HG03354 (cell line): Measurements from ENCODE around the gene TSPAN15.

Experiments used
- ATAC-seq: cut with Tn5 transposase; IDR thresholded peaks from one replicate; pipeline ENCODE4 v1.9.1; 2021; ENCODE audit warnings: mild to moderate bottlenecking; ENCODE audit not compliant: unreplicated experiment, poor library complexity, severe bottlenecking

TSPAN15 gene

DNA sequence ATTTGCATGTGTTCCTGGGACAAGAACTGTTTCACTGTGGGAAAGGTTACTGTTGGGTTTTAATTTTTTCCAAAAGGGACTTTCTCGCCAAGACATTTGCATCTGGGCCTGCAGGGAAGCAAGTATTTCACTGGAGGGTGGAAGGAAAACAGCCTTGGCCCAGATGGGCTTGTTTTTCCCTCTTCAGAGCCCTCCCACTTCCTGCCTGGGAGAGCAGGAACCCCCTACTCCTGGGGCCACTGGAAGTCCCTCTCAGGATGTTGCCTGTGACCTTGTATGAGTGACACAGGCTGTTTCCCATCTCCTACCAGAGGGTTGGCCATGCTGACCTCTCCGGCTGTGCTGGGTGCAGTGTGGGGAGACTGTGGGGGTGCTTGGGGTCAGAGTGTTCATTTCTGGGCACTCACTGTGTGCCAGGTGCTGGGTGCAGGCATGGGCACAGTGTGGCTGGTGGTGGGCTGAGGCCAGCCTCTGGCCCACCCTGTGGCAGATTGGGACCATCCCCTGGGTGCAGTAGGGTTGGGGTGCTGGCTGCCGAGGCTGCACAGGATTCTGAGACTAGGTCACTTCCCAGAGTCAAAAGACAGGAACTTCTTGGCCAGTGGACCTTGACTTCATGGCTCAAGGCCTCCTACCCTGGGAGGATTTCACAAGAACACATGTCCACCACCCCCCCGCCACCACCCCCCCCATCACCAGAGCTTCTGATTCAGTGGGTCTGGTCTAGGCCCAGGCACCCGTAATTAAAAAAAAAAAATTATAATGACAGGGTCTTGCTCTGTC is 10.2 kb downstream of the TSPAN15 start:
- ATAC-seq, result no peak

GRCh38 chr10:69463886-69464285 is 12.6 kb downstream of the TSPAN15 start:
- ATAC-seq, result no peak

- no peak for ATAC-seq
These were observed 13.1 kb downstream of the TSPAN15 start for GRCh38 chr10:69464401-69464800.

DNA sequence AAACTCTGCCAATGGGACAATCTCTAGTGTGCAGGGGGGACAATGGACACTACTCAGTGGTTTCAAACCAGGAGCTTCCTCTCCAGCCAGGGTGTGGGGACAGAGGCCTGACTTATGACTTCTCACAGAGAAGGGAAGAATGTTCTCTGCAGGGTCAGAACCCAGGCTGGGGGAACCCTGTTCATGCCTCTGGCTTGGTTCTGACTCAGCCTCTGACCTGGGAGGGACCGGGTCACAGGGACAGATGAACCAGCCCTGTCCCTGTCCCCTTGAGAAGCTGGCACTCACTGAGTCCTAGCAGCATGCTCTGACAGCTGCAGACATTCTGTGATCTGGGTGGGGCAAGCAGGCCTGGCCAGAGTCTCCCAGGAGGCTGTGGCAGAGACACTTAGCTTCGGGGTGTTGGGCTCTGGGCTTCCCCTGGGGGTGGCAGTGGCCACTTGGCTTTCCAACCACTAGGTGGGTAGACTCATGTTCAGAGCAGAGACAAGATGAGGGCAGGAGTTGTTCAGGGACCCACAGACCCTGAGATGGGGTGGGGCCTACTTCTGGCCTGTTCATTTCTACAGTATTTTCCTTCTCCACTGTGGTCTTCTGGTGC is 13.6 kb downstream of the TSPAN15 start:
- ATAC-seq, result no peak

- ATAC-seq, result no peak
These were observed 14.3 kb downstream of the TSPAN15 start for GRCh38 chr10:69465457-69466157.

DNA sequence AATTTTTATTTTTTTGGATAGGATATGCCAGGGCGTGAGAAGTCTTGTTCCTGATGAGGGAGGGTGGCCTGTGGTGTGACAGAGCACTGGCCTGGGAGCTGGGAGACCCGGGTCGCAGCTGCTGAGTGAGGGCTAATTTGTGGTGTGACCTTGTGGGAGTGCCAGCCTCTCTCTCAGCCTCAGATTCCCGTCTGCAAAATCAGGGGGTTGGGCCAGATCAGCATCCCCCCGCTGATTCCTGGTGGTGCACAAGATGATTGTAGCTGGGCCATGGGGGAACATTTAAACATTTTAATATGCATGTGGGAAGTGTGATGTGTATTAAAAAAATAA is 14.9 kb downstream of the TSPAN15 start:
- ATAC-seq, result no peak

DNA sequence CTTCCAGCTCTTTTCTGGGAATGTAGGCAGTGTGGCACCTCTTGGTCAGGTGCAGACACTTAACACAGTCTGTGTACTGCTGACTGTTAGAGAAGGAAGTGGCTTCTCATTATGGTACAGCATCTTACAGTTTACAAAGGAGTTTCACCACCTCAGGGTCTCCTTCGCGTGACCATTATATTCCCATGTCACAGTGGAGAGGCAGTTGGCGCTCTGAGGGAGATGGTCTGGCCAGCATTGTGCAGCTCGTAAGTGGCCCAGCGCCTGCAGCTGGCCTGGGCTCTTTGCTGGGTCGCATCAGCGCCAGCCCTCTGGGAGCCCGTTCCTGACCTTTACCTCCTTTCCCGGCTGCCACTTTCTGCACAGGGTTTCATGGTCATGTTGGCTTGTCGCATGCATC is 15.4 kb downstream of the TSPAN15 start:
- no peak for ATAC-seq

DNA sequence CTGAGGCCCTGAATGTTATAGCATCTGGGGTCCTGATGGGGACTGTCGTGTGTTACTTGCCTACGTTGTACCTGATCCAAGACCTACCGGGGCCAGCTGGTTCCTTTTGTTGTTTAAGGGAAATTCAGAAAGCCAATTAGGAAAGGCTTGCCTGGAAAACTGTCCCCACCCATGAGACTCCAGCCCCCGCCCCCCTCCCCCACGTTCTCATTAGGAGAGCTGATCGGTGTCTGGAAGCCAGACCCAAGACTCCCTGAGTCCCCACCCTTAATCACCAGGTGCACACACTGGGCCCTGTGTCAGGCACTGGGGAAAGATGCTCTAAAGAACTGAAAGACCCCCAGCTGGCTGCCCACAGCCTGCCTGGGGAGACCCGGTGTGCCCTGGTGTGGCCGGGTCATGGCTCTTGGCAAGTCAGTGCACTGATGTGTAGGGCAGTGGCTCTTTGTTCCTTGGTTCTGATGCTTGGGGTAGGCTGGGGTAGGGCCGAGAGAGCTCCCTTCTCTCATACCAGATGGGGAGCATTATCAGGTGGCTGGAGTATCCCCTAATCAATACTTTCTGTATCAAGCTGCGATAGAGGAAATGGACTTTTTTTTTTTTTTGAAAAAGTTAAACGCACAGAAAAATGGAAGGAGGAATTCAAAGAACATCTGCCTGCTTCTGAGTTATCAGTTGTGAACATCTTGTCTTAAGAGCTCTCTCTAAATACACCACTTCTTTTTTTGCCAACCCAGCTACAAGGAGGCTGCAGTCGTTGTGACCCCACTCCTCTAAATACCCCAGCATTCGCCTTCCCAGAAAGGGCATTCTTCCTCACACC is 16.9 kb downstream of the TSPAN15 start:
- no peak for ATAC-seq

GRCh38 chr10:69468751-69469089 is 17.5 kb downstream of the TSPAN15 start:
- no peak for ATAC-seq

DNA sequence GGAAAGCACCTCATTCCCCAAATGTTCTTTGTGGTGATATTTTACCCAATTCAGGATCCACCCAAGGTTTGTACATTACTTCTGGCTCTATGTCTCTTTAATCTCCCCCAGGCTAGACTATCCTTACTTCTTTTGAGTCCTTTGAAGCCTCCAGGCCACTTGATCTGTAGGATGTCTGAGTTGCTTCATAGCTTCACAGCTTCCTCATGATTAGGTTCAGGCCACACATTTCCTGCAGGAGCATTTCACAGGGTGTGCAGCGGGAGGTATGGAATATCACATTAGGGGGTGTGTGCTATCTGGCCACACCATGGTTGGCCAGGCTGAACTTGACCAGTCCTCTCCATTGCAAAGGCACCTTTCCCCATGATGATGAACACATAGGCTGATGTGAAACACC is 18.7 kb downstream of the TSPAN15 start:
- ATAC-seq, result no peak

- no peak for ATAC-seq
These were observed 19.5 kb downstream of the TSPAN15 start for GRCh38 chr10:69470463-69471384.

DNA sequence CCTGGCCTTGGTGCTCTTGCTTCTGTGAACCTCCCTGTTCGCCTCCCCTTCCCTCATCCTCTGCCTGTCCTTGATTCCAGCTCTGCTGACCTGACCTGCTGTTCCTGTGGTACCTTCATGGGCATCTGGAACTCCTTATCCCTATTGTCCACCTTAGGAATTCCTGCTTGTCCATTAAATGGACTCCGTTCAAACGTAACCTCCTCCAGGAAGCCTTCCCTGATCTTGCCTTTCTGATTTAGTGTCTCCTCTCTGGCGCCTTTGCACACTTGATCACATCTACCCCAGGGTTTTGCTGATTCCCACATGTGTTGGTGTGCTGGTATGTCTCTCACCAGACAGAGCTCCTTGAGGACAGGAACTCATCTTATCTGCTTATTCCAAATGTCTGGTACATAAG is 20.9 kb downstream of the TSPAN15 start:
- no peak for ATAC-seq

- no peak for ATAC-seq
These were observed 21.3 kb downstream of the TSPAN15 start for GRCh38 chr10:69472544-69472943.

GRCh38 chr10:69473304-69473990 is 22.2 kb downstream of the TSPAN15 start:
- ATAC-seq, result no peak

DNA sequence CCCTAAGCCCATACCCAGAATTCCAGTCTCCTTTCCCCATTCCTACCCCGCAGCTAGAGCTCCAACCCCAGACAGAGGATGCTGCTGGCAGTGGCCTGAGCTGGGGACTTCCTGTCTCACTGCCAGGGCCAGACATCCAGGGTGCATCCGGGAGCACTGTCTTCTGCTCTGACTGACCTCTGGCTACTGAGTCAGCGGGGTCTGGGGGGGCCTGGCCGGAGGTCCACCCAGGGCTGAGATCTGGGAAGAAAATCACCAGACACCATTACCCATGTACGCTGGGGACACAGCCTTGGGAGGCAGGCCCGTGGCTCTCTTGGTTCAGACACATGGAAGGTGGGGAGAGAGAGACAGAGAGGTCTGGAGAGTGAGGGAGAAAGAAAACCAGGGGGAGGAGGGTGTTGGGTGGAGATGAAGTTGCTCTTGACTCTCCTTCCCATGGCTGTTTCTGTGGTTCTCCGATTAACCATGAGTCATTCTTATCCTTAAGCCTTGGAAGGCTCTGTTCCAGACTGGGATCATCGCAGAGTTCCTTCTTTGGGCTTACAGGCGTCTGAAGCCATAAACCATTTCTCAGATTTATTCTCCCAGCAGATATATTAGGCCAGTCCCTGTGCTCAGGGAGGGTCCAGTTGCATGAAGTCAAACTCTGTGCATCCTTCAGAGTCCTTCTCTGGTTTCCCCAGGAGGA is 23.6 kb downstream of the TSPAN15 start:
- ATAC-seq, result no peak

GRCh38 chr10:69475433-69475830 is 24.2 kb downstream of the TSPAN15 start:
- no peak for ATAC-seq

DNA sequence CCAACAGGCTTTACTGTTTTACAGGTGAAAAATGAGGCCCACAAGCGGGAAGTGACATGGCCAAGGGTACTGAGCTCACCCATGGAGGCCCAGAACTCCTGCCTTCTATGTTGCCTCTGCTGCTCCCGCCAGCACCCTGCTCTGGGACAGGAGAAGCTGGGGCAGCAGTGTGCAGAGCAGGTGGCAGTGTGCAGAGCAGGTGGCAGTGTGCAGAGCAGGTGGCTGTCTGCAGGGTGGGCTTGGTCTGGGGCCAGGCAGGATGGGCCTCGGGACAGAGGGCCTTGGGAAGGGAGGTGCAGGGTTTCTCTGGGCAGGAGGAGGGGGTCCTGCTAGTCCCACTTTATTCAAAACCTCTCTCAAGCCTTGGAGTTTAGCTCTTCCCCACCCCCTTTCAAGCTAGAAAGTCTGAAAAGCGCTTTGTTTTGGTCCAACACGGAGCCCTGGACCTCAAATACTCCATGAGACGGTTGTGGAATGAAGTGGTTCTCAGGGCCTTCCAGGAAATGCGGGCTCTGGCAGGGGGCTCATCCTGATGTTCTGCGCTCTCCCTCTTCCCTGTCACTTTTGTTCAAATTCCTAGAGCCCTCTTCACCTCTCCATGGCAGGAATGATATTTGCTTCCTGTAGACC is 26.8 kb downstream of the TSPAN15 start:
- ATAC-seq, result no peak
